Large intestine (tissue), 3 donors: ENCODE results near the gene DDX5. TPM values are rescaled to one million over a fixed set of nuclear protein-coding genes. Genes with fewer than 3 reads are reported as not detected.

Source experiments
- DNase-seq, 2 donors: peaks; one replicate each; pipeline versions ENCODE4 v3.0.0 to v3.0.0-alpha.2; 2013
- H3K27ac ChIP-seq: one replicate; pipeline ENCODE4 v1.5.1; 2013; ENCODE audit warnings: low read length
- H3K27me3 ChIP-seq: 2 replicates; pipeline ENCODE4 v1.6.1; 2013; ENCODE audit warnings: low read length; ENCODE audit not compliant: control insufficient read depth, insufficient read depth
- H3K36me3 ChIP-seq: 2 replicates; pipeline ENCODE4 v1.6.1; 2013; ENCODE audit warnings: low read length; ENCODE audit not compliant: control insufficient read depth, insufficient read depth
- H3K4me1 ChIP-seq: one replicate; pipeline ENCODE4 v1.6.1; 2013; ENCODE audit warnings: low read length; ENCODE audit not compliant: control insufficient read depth, insufficient read depth
- H3K4me3 ChIP-seq: one replicate; pipeline ENCODE4 v1.5.1; 2013; ENCODE audit warnings: low read length
- H3K9me3 ChIP-seq: one replicate; pipeline ENCODE4 v1.6.1; 2013; ENCODE audit warnings: mild to moderate bottlenecking, low read depth, low read length, moderate library complexity; ENCODE audit not compliant: control insufficient read depth
- WGBS: methylation state at CpG from one replicate; pipeline ENCODE4 v1.1.5; 2013; ENCODE audit warnings: low lambda C conversion rate; ENCODE audit not compliant: insufficient coverage; 5-methylcytosine and 5-hydroxymethylcytosine counted together
- polyA plus RNA-seq: library from polyadenylated mRNA; unstranded; fragments of 120-200 nt; gene quantifications from one replicate; pipeline ENCODE4 v1.2.1, GENCODE V29; 2013

The DDX5 gene
- polyA plus RNA-seq, 1 donor = 575 TPM

DNA sequence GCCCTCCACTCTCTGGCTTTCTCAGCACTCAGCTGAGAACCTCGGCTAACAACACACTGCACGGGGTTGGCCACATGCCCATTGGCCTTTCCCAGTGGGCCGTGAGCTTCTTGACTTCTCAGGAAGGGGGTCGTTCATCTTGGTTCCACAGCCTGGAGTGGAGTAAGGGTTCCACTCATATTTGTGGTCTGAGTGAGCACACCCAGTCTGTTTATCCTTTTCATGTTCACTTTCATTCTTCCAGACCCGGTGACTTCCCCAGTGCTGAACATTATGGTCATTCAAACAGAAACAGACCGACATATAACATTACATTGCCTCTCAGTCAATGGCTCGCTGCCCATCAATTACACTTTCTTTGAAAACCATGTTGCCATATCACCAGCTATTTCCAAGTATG, 48.9 kb downstream of the DDX5 start:
- Histone ChIP-seq H3K27ac (no peak overlapping the region), H3K36me3 (no peaks in the 10 kb centered on the region), H3K9me3 (no peaks in the 10 kb centered on the region), H3K27me3 (no peaks in the 10 kb centered on the region), H3K4me1 (no peaks in the 10 kb centered on the region), H3K4me3 (no peak overlapping the region)
- no peak for DNase-seq
- 88% methylated on average over 3 of the region's 7 CpGs for WGBS

DNA sequence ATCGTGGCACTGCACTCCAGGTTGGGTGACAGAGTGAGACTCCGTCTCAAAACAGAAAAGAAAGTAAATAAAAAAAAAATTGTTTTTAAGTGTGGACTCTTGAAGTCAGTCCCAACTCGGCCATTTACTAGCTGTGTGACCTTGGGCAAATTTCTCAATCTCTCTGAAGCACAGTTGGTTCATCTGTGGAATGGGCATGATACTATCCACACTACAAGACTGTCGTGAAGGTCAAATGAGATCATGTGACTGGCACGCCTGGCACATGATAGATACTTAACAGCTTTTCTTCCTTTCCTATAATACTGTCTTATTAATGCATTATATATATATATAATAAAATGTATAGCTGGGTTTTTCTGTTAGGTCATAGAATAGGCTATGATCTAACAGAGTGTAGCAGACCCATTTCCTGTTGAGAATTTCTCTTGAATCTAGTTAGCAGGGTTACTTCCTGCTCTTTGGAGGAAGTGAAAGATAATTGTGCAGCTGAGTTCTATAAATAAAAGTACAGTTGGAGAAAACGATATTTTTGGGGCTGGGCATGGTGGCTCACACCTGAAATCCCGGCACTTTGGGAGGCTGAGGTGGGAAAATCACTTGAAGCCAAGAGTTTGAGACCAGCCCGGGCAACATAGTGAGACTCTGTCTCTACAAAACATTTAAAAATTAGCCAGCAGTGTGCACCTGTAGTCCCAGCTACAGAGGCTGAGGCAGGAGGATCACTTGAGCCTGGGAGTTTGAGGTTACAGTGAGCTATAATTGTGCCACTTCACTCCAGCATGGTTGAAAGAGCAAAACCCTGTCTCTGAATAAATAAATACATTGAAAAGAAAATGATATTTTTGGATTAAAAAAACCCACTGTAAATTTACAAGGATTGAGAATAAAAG, 49.9 kb downstream of the DDX5 start:
- no peak for DNase-seq
- H3K9me3 ChIP-seq = no peaks in the 10 kb centered on the region
- no peak overlapping the region for H3K4me3 ChIP-seq
- H3K27ac ChIP-seq = no peak overlapping the region
- H3K36me3 ChIP-seq = no peaks in the 10 kb centered on the region
- 73% methylated on average over 2 of the region's 8 CpGs for WGBS
- no peaks in the 10 kb centered on the region for H3K27me3 ChIP-seq
- H3K4me1 ChIP-seq = no peaks in the 10 kb centered on the region

DNA sequence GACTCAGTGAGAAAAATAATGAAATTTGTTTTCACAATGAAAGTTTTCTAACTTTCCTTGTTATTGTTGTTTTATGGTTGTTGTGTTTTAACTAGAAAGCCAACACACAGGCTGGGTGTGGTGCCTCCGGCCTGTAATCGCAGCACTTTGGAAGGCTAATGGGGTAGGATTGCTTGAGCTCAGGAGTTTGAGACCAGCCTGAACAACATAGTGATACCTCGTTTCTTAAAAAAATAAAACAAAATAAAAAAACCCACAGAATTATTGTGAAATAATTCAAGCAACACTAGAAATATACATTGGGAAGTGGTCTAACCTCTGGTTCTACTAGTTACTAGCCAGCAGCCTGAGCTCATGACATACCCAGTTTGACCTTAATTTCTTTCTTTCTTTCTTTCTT, 56.5 kb downstream of the DDX5 start:
- Histone ChIP-seq H3K27ac (no peak overlapping the region), H3K27me3 (no peaks in the 10 kb centered on the region), H3K4me3 (no peak overlapping the region), H3K9me3 (no peaks in the 10 kb centered on the region), H3K36me3 (no peaks in the 10 kb centered on the region), H3K4me1 (no peaks in the 10 kb centered on the region)
- DNase-seq = no peak
- WGBS = 89% methylated on average over 3 of the region's 3 CpGs

DNA sequence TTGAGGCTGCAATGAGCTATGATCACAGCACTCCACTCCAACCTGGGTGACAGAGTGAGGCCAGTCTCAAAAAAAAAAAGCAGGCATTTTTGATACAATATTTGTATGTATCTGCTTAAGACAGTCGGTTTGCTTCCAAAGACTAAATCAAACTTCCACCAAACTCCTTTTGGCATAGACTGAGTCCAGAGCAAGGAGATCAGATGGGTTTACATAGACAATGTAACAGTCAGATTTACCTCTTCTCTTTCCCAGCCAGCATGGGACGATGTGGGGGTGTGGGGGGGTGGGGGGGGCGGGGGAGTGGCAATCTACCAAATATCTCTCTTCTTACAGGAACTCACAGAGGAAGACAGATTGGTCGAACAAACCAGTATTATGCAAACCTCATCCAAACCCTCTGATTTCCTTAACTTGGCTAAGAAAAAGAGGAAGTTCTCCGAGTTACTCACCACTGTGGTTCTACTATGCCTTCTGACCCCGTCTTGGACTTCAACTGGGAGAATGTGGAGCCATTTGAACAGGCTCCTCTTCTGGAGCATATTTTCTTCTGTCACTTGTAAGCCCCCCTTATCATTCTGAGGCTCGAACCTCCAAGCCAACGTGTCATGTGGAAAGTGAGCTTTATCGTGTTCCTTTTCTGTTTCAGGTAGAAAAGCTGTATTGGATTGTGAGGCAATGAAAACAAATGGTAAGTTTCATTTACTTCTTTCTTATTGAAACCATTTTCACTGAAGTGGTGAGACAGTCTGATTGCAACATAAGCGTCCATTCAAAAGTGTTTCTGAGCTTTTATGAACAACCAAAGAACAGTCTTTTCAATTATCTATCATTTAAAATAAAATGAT, 57.2 kb downstream of the DDX5 start, which contains the start of gene MILR1:
Gene MILR1 (plus strand): TSS at position 451 of the 848 bp plus-strand sequence. CDS start 54 bp downstream, at position 505.
- peak; percentile 17 to 18 for DNase-seq
- no peaks in the 10 kb centered on the region for H3K4me1 ChIP-seq
- no peak within 1 kb of the TSS for H3K27ac ChIP-seq
- WGBS = 83% methylated on average over 2 of the region's 10 CpGs
- no peak within 1 kb of the TSS for H3K4me3 ChIP-seq
- H3K27me3 ChIP-seq = no peaks in the 10 kb centered on the region
- H3K9me3 ChIP-seq = no peaks in the 10 kb centered on the region
- H3K36me3 ChIP-seq = no peaks in the 10 kb centered on the region

Other genes starting within 250 kb of the DDX5 start
- 37.2 TPM for gene TEX2, start 243.0 kb downstream of the DDX5 start, polyA plus RNA-seq
- gene PECAM1, start 115.4 kb downstream of the DDX5 start, polyA plus RNA-seq = 43.8 TPM
- 6.2 TPM for gene MILR1, start 57.2 kb downstream of the DDX5 start, polyA plus RNA-seq
- gene POLG2, start 9.2 kb downstream of the DDX5 start, polyA plus RNA-seq = 27.0 TPM
- 87.5 TPM for gene CEP95, start 688 bp upstream of the DDX5 start, polyA plus RNA-seq
- 20.4 TPM for gene SMURF2, start 156.0 kb upstream of the DDX5 start, polyA plus RNA-seq